Transverse colon (tissue), 4 donors: ENCODE results near the gene AOC1.

Source experiments
- CTCF ChIP-seq, 5 experiments: fragments of 200-600 bp in 3 of 5; fragments of 450-650 bp in 2 of 5; sonication (generic) in 3 of 5; IDR thresholded peaks; 1 replicate in 2 of 5; 2 replicates in 3 of 5; pipeline ENCODE4 v1.5.1; 2016 to 2017; ENCODE audit warnings: antibody characterized with exemption in 5 of 5, inconsistent platforms in 3 of 5, mild to moderate bottlenecking in 2 of 5, moderate library complexity in 1 of 5
- POLR2A ChIP-seq: fragments of 450-650 bp; IDR thresholded peaks from one replicate; pipeline ENCODE4 v1.6.1; 2016; ENCODE audit warnings: antibody characterized with exemption, mild to moderate bottlenecking, moderate library complexity
- POLR2AphosphoS5 ChIP-seq, 3 donors: sonication (generic); formaldehyde crosslinking; IDR thresholded peaks; one replicate each; pipeline ENCODE4 v1.6.1; 2016; ENCODE audit warnings: antibody characterized with exemption in 3 of 3

DNA sequence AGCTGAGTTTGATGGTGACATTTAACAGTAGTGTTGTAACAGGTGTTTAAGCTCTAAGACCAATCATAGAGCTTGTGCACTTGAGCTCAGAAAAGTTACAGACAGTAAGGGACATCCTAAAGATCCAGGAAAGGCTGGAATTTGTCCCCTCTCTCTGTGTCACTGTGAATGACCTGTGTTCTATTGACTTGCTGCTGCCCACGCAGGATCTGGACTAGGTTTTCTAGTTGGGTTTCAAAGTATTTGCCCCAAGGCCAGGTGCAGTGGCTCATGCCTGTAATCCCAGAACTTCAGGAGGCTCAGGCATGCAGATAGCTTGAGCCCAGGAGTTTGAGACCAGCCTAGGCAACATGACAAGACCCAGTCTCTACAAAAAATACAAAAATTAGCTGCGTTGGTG, 17.1 kb downstream of the AOC1 start:
- TF ChIP-seq CTCF (IDR thresholded peaks at IDR 0.05) (no peak), POLR2A (no peak), POLR2AphosphoS5 (IDR thresholded peaks at IDR 0.05) (no peak)
